ENCODE results near the gene IP6K1. TPM values are rescaled to one million over a fixed set of nuclear protein-coding genes. Genes with fewer than 3 reads are reported as not detected.
"Not testable (repeated sequence)": the region's sequence is repeated elsewhere in the genome, so short reads cannot be mapped to it uniquely, and the experiment has no call there.

IP6K1 gene
- total RNA-seq, 1 experiment from 2014 or later: 42.2 TPM

DNA sequence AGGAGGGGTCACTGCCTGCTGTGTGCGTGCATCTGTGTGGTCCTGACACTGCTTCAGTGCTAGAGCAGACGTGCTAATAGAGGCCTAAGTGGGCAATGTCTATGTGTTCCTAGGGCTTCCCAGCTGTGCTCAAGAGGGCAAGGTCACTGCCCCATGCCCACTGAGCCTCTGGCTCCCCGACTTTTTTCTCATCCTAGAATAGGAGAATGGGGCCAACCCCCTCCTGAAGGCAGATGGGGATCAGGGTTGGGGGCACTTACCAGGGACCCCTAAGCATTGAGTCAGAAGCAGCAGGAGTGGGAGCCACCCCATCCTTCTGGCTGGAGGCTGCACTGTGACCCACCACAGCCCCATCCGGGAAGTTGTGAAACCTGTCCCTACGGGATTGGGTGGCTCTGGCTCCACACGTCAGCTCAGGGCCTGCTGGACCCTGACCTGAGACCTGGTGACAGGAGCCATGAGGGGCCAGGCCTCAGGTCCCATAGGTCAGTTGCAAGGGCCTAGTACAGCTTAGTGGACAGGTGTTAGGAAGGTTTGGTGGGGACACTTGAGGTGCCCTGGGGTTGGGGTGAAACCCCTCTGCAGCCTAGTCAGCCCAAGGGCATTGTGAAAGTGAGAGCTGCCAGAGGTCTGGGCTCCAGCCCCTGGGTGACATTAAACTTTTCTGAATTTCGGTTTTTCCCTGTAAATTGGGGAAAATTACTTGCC is 97.8 kb downstream of the IP6K1 start:
- not testable (repeated sequence) for H4K91ac ChIP-seq (ENCODE audit: insufficient read length, low read depth, low read length); H3K56ac ChIP-seq (ENCODE audit: insufficient read length, low read depth, low read length); H3K18ac ChIP-seq (ENCODE audit: insufficient read length, low read depth, low read length); H3K4ac ChIP-seq (ENCODE audit: low read depth, low read length); H3K9me3 Mint-ChIP-seq; H2BK120ac ChIP-seq (ENCODE audit: low read depth, low read length, poor library complexity, severe bottlenecking); H3K79me2 ChIP-seq (ENCODE audit: insufficient read depth, low read length); H3K14ac ChIP-seq (ENCODE audit: insufficient read depth, low read length); H3K4me1 ChIP-seq (ENCODE audit: insufficient read depth, low read length); DNase-seq; H3K9ac ChIP-seq (ENCODE audit: extremely low read depth, insufficient read length, low read length); H2BK12ac ChIP-seq (ENCODE audit: insufficient read length, low read depth, low read length); H3K9me3 ChIP-seq (ENCODE audit: control insufficient read depth, low read depth, low read length); H4K8ac ChIP-seq (replicated peaks; ENCODE audit: insufficient read length, low read depth, low read length); H3T11ph ChIP-seq (ENCODE audit: low read length); H4K20me1 ChIP-seq (ENCODE audit: control insufficient read depth, insufficient read depth, insufficient read length); H3K27ac ChIP-seq (ENCODE audit: insufficient read length, low read depth, low read length); H3K27me3 Mint-ChIP-seq (ENCODE audit: low read depth); H4K5ac ChIP-seq (ENCODE audit: insufficient read length, low read depth, low read length); H2BK15ac ChIP-seq (ENCODE audit: low read depth, low read length); H2BK20ac ChIP-seq (ENCODE audit: low read depth, low read length, poor library complexity, severe bottlenecking); H2AK5ac ChIP-seq (ENCODE audit: insufficient read length, low read length); H3K27me3 ChIP-seq (ENCODE audit: insufficient read depth, low read length); H3K23ac ChIP-seq (ENCODE audit: insufficient read length, low read depth, low read length); H2AFZ ChIP-seq (ENCODE audit: low read length); H2BK5ac ChIP-seq (ENCODE audit: insufficient read length, low read length); H3K23me2 ChIP-seq (ENCODE audit: insufficient read length, low read depth, low read length, poor library complexity, severe bottlenecking); H3K79me1 ChIP-seq (ENCODE audit: insufficient read depth, low read depth, low read length, poor library complexity, severe bottlenecking)
- H3K4me2 ChIP-seq (ENCODE audit: insufficient read depth, insufficient read length, low read length): peak overlapping the region; percentile 74
- Mint-ChIP-seq H3K36me3 (ENCODE audit: insufficient read depth in 1 of 3, low read depth in 3 of 3) (peaks cover 6 to 21% (median 17%) of the 10 kb centered on the region in 3 experiments; a peak in 6 of 7 replicates), H3K27ac (peak overlapping the region in 2 of 3 experiments; percentile 93 to 99; a peak in 2 of 7 replicates), H3K4me3 (peak overlapping the region; percentile 90 to 99; a peak in 4 of 5 replicates), H3K4me1 (peaks cover 20 to 30% of the 10 kb centered on the region in 2 experiments)
- no CpG with 5 or more reads among the region's 7 CpGs for WGBS (ENCODE audit: extremely low coverage, insufficient read length, low lambda C conversion rate)

DNA sequence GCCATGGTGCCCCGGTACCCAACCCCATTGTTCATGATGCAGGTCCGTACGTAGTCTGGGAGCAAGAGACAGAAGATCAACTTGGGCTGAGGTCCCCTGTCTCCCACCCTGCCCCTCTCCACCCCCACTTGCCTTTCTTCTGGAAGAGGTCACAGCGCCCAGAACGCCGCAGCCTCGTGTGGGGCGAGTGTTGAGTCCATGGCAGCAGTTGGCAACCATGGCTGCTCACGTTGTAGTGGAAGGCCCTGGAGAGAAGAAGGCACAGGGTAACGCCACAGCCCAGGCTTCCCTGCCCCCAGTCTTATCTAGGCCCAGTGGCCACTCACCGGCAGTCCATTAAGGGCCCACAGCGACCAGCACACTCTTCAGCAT is 98.9 kb downstream of the IP6K1 start:
- H3K36me3 Mint-ChIP-seq (ENCODE audit: insufficient read depth in 1 of 3, low read depth in 3 of 3): peaks cover 11 to 28% (median 26%) of the 10 kb centered on the region in 3 experiments; a peak in 6 of 7 replicates
- H3T11ph ChIP-seq (ENCODE audit: low read length); H3K4me1 ChIP-seq (ENCODE audit: insufficient read depth, low read length); H2AFZ ChIP-seq (ENCODE audit: low read length); H4K20me1 ChIP-seq (ENCODE audit: control insufficient read depth, insufficient read depth, insufficient read length); H2BK5ac ChIP-seq (ENCODE audit: insufficient read length, low read length); H3K4ac ChIP-seq (ENCODE audit: low read depth, low read length); H3K27me3 Mint-ChIP-seq (ENCODE audit: low read depth); H2BK20ac ChIP-seq (ENCODE audit: low read depth, low read length, poor library complexity, severe bottlenecking); H3K9me3 ChIP-seq (ENCODE audit: control insufficient read depth, low read depth, low read length); H4K5ac ChIP-seq (ENCODE audit: insufficient read length, low read depth, low read length); H2BK12ac ChIP-seq (ENCODE audit: insufficient read length, low read depth, low read length); H3K9ac ChIP-seq (ENCODE audit: extremely low read depth, insufficient read length, low read length); H3K56ac ChIP-seq (ENCODE audit: insufficient read length, low read depth, low read length); H3K23me2 ChIP-seq (ENCODE audit: insufficient read length, low read depth, low read length, poor library complexity, severe bottlenecking); H2BK15ac ChIP-seq (ENCODE audit: low read depth, low read length); H3K79me2 ChIP-seq (ENCODE audit: insufficient read depth, low read length); DNase-seq; H3K9me3 Mint-ChIP-seq; H2AK5ac ChIP-seq (ENCODE audit: insufficient read length, low read length); H3K27ac ChIP-seq (ENCODE audit: insufficient read length, low read depth, low read length); H3K18ac ChIP-seq (ENCODE audit: insufficient read length, low read depth, low read length); H3K14ac ChIP-seq (ENCODE audit: insufficient read depth, low read length); H4K91ac ChIP-seq (ENCODE audit: insufficient read length, low read depth, low read length); H3K79me1 ChIP-seq (ENCODE audit: insufficient read depth, low read depth, low read length, poor library complexity, severe bottlenecking); H3K23ac ChIP-seq (ENCODE audit: insufficient read length, low read depth, low read length); H2BK120ac ChIP-seq (ENCODE audit: low read depth, low read length, poor library complexity, severe bottlenecking); H3K27me3 ChIP-seq (ENCODE audit: insufficient read depth, low read length); H4K8ac ChIP-seq (replicated peaks; ENCODE audit: insufficient read length, low read depth, low read length): not testable (repeated sequence)
- H3K4me2 ChIP-seq (ENCODE audit: insufficient read depth, insufficient read length, low read length): peak overlapping the region; percentile 72
- peaks cover 20 to 30% of the 10 kb centered on the region in 2 experiments for H3K4me1 Mint-ChIP-seq
- H3K27ac Mint-ChIP-seq: peak overlapping the region; percentile 44 to 92 (median 74); a peak in 5 of 7 replicates
- H3K4me3 Mint-ChIP-seq: peak overlapping the region; percentile 74 to 86
- no CpG with 5 or more reads among the region's 12 CpGs for WGBS (ENCODE audit: extremely low coverage, insufficient read length, low lambda C conversion rate)
